Fibroblast of lung (primary cell): ENCODE data around the gene UNC13C. TPM values are rescaled to one million over a fixed set of nuclear protein-coding genes. Genes with fewer than 3 reads are reported as not detected.

ENCODE experiments used
- DNase-seq, 2 donors: peaks; one replicate each; pipeline versions ENCODE4 v3.0.0 to v3.0.0-alpha.2; 2010; ENCODE audit warnings: low read depth in 2 of 2
- H2AFZ ChIP-seq: 2 replicates; pipeline ENCODE4 v1.5.1; 2012; ENCODE audit warnings: low read length, control low read depth, inconsistent platforms
- H3K27ac ChIP-seq: 2 replicates; pipeline ENCODE4 v1.5.1; 2011; ENCODE audit warnings: low read length, control low read depth; ENCODE audit not compliant: insufficient read depth
- H3K27me3 ChIP-seq: 2 replicates; pipeline ENCODE4 v1.5.1; 2011; ENCODE audit warnings: mild to moderate bottlenecking, low read length; ENCODE audit not compliant: control insufficient read depth, insufficient read depth
- H3K36me3 ChIP-seq: 2 replicates; pipeline ENCODE4 v1.5.1; 2011; ENCODE audit warnings: low read length; ENCODE audit not compliant: control insufficient read depth, insufficient read depth
- H3K4me1 ChIP-seq: 2 replicates; pipeline ENCODE4 v1.5.1; 2011; ENCODE audit warnings: low read length; ENCODE audit not compliant: control insufficient read depth, insufficient read depth; ENCODE audit errors: extremely low read depth
- H3K4me2 ChIP-seq: 2 replicates; pipeline ENCODE4 v1.5.1; 2011; ENCODE audit warnings: low read length, control low read depth; ENCODE audit not compliant: insufficient read depth; ENCODE audit errors: extremely low read depth
- H3K4me3 ChIP-seq, 4 experiments: fragments of 200-600 bp in 1 of 4; sonication (generic) in 1 of 4; replicated peaks in 1 of 4; 2 replicates each; pipeline ENCODE4 v1.5.1; 2011 to 2016; ENCODE audit warnings: low read length in 4 of 4, low read depth in 3 of 4, mild to moderate bottlenecking in 3 of 4, control low read depth in 2 of 4, inconsistent platforms in 1 of 4, mixed read lengths in 1 of 4; ENCODE audit not compliant: insufficient read depth in 1 of 4; ENCODE audit errors: control extremely low read depth in 1 of 4
- H3K79me2 ChIP-seq: 2 replicates; pipeline ENCODE4 v1.5.1; 2012; ENCODE audit warnings: mild to moderate bottlenecking, low read length, inconsistent platforms; ENCODE audit not compliant: control insufficient read depth, insufficient read depth
- H3K9ac ChIP-seq: 2 replicates; pipeline ENCODE4 v1.5.1; 2011; ENCODE audit warnings: mild to moderate bottlenecking, low read length, control low read depth; ENCODE audit not compliant: insufficient read depth
- H3K9me3 ChIP-seq: 2 replicates; pipeline ENCODE4 v1.5.1; 2012; ENCODE audit warnings: low read depth, low read length; ENCODE audit not compliant: control insufficient read depth, insufficient read depth
- H4K20me1 ChIP-seq: 2 replicates; pipeline ENCODE4 v1.5.1; 2011; ENCODE audit warnings: low read length; ENCODE audit not compliant: control insufficient read depth, insufficient read depth; ENCODE audit errors: extremely low read depth
- EZH2 ChIP-seq: IDR thresholded peaks from 2 replicates; pipeline ENCODE4 v1.5.1; 2012; ENCODE audit warnings: low read length, control low read depth, mild to moderate bottlenecking; ENCODE audit errors: missing control alignments
- polyA plus RNA-seq, 2 donors: library from polyadenylated mRNA; depleted of rRNA in 1 of 2; stranded (reverse) in 1 of 2; unstranded in 1 of 2; fragments of >200 nt; gene quantifications; 2 replicates each; pipeline ENCODE4 v1.2.1, GENCODE V29; 2011 to 2012; ENCODE audit warnings: missing spikeins in 1 of 2
- total RNA-seq: library from RNA; depleted of rRNA; stranded (reverse); fragments of >200 nt; gene quantifications from 2 replicates; pipeline ENCODE4 v1.2.1, GENCODE V29; 2014
- TF ChIP-seq, protein P1 (sequence below), 2 donors: IDR thresholded peaks in 1 of 2; conservative IDR thresholded peaks in 1 of 2; 1 replicate in 1 of 2; 2 replicates in 1 of 2; pipeline ENCODE4 v1.5.1; 2011 to 2012; ENCODE audit warnings: low read length in 2 of 2, control low read depth in 1 of 2, inconsistent platforms in 1 of 2, low read depth in 1 of 2, mild to moderate bottlenecking in 1 of 2

Gene UNC13C
- total and polyA plus RNA-seq, 2 donors (not counting 1 experiment from before 2014, with no cell fraction given): not detected

DNA sequence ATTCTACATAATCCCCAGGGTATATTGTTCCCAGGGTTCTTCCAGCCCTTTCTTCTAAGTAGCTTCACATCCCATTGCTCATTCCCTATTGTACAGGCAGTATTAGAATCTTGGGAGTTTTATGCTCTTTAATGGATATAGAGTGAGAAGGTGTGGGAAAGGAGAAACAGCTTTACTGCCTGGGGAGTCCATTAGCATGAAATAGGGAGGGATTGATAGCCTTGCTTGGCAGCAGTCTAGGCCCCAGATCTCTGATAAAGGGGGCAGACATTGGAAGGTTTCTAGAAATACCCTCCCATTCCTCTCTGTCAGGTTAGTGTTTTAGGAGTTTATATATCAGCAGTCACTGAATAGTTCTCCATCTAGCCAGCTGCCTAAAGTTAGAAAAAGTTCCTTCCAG is 334.3 kb downstream of the UNC13C start:
- H3K4me2 ChIP-seq: no peak overlapping the region
- H3K9ac ChIP-seq: no peak overlapping the region
- H4K20me1 ChIP-seq: no peaks in the 10 kb centered on the region
- H3K9me3 ChIP-seq: no peaks in the 10 kb centered on the region
- H3K27me3 ChIP-seq: no peaks in the 10 kb centered on the region
- no peak overlapping the region for H3K27ac ChIP-seq
- H2AFZ ChIP-seq: no peak overlapping the region
- no peak overlapping the region for H3K4me3 ChIP-seq
- no peaks in the 10 kb centered on the region for H3K4me1 ChIP-seq
- no peaks in the 10 kb centered on the region for H3K36me3 ChIP-seq
- no peaks in the 10 kb centered on the region for H3K79me2 ChIP-seq
- no peak for DNase-seq
- no peak for TF ChIP-seq EZH2
- TF ChIP-seq, protein P1, sequence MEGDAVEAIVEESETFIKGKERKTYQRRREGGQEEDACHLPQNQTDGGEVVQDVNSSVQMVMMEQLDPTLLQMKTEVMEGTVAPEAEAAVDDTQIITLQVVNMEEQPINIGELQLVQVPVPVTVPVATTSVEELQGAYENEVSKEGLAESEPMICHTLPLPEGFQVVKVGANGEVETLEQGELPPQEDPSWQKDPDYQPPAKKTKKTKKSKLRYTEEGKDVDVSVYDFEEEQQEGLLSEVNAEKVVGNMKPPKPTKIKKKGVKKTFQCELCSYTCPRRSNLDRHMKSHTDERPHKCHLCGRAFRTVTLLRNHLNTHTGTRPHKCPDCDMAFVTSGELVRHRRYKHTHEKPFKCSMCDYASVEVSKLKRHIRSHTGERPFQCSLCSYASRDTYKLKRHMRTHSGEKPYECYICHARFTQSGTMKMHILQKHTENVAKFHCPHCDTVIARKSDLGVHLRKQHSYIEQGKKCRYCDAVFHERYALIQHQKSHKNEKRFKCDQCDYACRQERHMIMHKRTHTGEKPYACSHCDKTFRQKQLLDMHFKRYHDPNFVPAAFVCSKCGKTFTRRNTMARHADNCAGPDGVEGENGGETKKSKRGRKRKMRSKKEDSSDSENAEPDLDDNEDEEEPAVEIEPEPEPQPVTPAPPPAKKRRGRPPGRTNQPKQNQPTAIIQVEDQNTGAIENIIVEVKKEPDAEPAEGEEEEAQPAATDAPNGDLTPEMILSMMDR (conservative IDR thresholded peaks at IDR 0.05 in 1 of 2, IDR thresholded peaks at IDR 0.05 in 1 of 2; ENCODE audit: low read depth in 1 of 2, low read length in 2 of 2): no peak

DNA sequence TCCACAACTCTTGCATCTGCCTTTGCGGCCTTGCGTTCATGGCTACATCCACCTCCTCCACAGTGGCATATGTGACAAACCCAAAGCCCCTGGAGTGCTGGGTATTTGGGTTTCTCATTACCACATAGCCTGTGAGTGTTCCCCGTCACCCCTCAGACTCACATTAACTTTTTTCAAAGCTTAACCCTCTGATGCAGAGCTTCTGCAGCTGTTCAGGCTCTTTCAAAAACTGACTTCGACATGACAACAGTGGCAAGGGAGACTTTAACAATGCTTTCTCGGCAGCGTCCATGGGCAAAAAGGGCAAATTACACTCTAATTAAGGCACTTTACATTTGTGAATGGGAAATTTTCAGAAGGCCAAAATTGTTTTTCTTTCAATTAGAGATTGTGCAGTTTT is 343.2 kb downstream of the UNC13C start:
- H3K27me3 ChIP-seq: no peaks in the 10 kb centered on the region
- no peaks in the 10 kb centered on the region for H3K4me1 ChIP-seq
- no peak for DNase-seq
- no peaks in the 10 kb centered on the region for H4K20me1 ChIP-seq
- no peaks in the 10 kb centered on the region for H3K9me3 ChIP-seq
- H2AFZ ChIP-seq: no peak overlapping the region
- TF ChIP-seq EZH2: no peak
- H3K9ac ChIP-seq: no peak overlapping the region
- H3K79me2 ChIP-seq: no peaks in the 10 kb centered on the region
- no peak overlapping the region for H3K4me3 ChIP-seq
- no peak overlapping the region for H3K27ac ChIP-seq
- H3K4me2 ChIP-seq: no peak overlapping the region
- no peaks in the 10 kb centered on the region for H3K36me3 ChIP-seq

- Histone ChIP-seq H3K4me3 (no peak overlapping the region), H3K79me2 (no peaks in the 10 kb centered on the region), H3K36me3 (no peaks in the 10 kb centered on the region), H3K9me3 (no peaks in the 10 kb centered on the region), H2AFZ (no peak overlapping the region), H3K9ac (no peak overlapping the region), H3K27ac (no peak overlapping the region), H3K27me3 (no peaks in the 10 kb centered on the region), H4K20me1 (no peaks in the 10 kb centered on the region), H3K4me2 (no peak overlapping the region), H3K4me1 (no peaks in the 10 kb centered on the region)
- TF ChIP-seq EZH2: no peak
- TF ChIP-seq, protein P1 (conservative IDR thresholded peaks at IDR 0.05 in 1 of 2, IDR thresholded peaks at IDR 0.05 in 1 of 2; ENCODE audit: low read depth in 1 of 2, low read length in 2 of 2): no peak
- DNase-seq: no peak
Observed at GRCh38 chr15:54322341-54322740, 344.1 kb downstream of the UNC13C start.
